Gastroesophageal sphincter (tissue), 3 donors: ENCODE data around the gene RLBP1.
A peak's percentile ranks its signal among the peaks of the same experiment; 100 is the strongest.

Source experiments
- EP300 ChIP-seq: sonication (generic); formaldehyde crosslinking; IDR thresholded peaks from one replicate; pipeline ENCODE4 v1.6.1; 2017; ENCODE audit warnings: antibody characterized with exemption, mild to moderate bottlenecking
- POLR2A ChIP-seq, 2 donors: fragments of 450-650 bp; IDR thresholded peaks; one replicate each; pipeline ENCODE4 v1.6.1; 2017; ENCODE audit warnings: antibody characterized with exemption in 2 of 2, mild to moderate bottlenecking in 2 of 2, moderate library complexity in 1 of 2
- TF ChIP-seq, protein P1 (sequence below), 4 experiments: fragments of 200-600 bp in 2 of 4; fragments of 450-650 bp in 2 of 4; sonication (generic) in 1 of 4; IDR thresholded peaks; one replicate each; pipeline ENCODE4 v1.5.1; 2017 to 2019; ENCODE audit warnings: antibody characterized with exemption in 4 of 4, mild to moderate bottlenecking in 2 of 4, moderate library complexity in 2 of 4

DNA sequence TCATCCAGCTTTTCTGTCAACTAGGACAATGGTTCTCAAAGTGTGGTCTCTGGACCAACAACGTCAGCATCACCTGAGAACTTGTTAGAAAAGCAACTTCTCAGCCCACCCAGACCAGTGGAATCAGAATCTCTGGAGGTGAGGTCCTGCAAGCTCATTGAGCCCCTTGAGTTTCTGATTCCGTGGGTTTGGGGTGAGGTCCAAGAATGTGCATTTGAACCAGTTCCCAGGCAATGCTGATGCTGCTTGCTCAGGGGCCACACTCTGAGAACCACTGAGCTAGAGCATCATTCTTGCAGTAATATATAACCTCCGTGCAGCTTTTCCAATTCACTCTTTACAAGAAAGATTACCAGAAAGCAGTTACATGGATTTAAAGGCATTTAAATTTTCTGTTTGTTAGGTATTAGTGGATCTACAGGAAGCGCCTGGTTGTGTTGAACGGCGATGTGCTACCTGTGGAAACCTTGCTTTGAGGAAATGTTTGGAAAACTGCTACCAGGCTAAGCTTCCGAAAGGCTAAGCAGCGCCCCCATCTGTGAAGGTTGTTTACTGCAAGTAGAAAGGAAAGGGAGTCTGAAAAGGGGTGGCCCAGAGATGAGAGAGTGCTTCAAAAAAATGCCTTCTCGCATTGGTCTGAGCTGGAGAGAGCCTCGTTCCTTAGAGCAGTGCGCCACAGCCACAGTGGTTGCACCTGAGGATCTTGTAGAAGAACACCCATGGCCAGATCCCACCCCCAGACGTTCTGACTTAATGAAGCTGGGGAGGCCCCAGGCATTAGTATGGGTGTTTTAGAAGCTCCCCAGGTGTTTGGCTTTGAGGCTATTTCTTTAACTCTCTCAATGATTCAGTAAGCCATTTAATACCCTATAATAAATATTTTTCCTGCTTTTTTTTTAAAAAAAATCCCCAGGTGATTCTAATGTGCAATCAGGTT, 50.0 kb downstream of the RLBP1 start:
- TF ChIP-seq, protein P1, sequence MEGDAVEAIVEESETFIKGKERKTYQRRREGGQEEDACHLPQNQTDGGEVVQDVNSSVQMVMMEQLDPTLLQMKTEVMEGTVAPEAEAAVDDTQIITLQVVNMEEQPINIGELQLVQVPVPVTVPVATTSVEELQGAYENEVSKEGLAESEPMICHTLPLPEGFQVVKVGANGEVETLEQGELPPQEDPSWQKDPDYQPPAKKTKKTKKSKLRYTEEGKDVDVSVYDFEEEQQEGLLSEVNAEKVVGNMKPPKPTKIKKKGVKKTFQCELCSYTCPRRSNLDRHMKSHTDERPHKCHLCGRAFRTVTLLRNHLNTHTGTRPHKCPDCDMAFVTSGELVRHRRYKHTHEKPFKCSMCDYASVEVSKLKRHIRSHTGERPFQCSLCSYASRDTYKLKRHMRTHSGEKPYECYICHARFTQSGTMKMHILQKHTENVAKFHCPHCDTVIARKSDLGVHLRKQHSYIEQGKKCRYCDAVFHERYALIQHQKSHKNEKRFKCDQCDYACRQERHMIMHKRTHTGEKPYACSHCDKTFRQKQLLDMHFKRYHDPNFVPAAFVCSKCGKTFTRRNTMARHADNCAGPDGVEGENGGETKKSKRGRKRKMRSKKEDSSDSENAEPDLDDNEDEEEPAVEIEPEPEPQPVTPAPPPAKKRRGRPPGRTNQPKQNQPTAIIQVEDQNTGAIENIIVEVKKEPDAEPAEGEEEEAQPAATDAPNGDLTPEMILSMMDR (IDR thresholded peaks at IDR 0.05): peak; percentile 53 to 69 (median 64)
- TF ChIP-seq POLR2A (IDR thresholded peaks at IDR 0.05) (no peak), EP300 (no peak)
